OCI-LY3 (cell line): ENCODE results near the gene RCAN2.

Experiments
- EZH2phosphoT487 ChIP-seq: fragments of 200-600 bp; shearing (Covaris generic); IDR thresholded peaks from 2 replicates; pipeline ENCODE4 v1.6.1; 2018; ENCODE audit warnings: antibody characterized with exemption, mixed run types, low read depth
- TF ChIP-seq, protein P1 (sequence below): fragments of 200-600, 300-600 bp; sonication (generic); IDR thresholded peaks from 2 replicates; pipeline ENCODE4 v1.5.1; 2014; ENCODE audit warnings: antibody characterized with exemption, low read length, low read depth

DNA sequence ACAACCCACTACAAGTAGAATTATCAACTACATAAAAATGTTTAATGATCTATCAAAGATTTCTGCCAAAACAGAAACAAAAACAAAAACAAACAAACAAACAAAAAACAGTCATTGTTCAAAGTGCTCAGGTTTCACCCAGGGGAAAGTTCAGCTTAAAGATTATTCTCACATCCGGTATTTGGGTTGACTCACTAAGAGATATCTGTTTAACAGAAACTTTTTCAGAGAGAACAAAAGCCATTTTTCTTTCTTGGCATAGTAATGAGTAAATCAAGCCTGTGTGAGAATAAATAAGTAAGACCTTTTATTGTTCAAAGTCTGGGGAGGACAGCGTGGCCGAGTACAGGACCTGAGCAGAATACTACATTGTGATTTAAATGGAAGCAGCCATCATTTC, 143.6 kb downstream of the RCAN2 start:
- TF ChIP-seq, protein P1, sequence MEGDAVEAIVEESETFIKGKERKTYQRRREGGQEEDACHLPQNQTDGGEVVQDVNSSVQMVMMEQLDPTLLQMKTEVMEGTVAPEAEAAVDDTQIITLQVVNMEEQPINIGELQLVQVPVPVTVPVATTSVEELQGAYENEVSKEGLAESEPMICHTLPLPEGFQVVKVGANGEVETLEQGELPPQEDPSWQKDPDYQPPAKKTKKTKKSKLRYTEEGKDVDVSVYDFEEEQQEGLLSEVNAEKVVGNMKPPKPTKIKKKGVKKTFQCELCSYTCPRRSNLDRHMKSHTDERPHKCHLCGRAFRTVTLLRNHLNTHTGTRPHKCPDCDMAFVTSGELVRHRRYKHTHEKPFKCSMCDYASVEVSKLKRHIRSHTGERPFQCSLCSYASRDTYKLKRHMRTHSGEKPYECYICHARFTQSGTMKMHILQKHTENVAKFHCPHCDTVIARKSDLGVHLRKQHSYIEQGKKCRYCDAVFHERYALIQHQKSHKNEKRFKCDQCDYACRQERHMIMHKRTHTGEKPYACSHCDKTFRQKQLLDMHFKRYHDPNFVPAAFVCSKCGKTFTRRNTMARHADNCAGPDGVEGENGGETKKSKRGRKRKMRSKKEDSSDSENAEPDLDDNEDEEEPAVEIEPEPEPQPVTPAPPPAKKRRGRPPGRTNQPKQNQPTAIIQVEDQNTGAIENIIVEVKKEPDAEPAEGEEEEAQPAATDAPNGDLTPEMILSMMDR = no peak
- TF ChIP-seq EZH2phosphoT487 = no peak
